ENCODE results near the gene DTNB.
"Not testable (repeated sequence)": the region's sequence is repeated elsewhere in the genome, so short reads cannot be mapped to it uniquely, and the experiment has no call there.

Gene DTNB

DNA sequence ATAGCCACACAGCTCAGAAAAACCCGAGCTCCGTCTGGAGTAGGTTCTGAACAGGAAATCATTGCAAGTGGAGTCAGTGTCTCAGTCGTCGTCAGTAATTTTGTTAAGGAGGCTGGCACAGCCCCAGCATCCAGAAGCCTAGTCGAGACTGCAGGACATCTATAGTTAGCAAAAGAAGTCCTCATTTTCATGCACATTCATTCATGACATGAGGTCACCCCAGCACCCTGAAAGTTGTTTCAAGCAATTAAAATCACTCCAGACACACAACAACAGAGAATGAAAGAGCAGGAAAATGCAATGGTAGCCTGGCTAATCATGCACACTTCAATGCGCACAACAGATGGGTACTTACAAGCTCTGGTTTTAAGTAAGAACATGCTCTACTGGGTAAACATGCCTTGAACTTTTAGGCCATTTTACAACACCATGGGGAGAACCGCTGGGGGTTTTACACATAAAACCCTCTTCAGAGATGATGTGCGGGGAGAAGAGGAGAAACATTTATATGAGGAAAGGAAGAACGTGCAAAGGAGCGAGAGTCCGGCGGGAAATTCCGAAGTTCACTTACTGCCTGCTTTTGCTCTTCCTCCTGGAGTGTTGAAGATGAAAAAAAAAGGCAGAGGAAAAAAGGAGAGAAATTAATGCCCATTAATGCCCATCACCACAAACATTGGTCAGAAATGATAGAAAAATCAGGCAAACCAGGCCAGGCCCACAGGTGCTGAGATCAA, 254.3 kb downstream of the DTNB start:
- no peak for DNase-seq (ENCODE audit: low spot score)

GRCh38 chr2:25417715-25418369, 255.5 kb downstream of the DTNB start:
- no peak for DNase-seq (ENCODE audit: low spot score)

DNA sequence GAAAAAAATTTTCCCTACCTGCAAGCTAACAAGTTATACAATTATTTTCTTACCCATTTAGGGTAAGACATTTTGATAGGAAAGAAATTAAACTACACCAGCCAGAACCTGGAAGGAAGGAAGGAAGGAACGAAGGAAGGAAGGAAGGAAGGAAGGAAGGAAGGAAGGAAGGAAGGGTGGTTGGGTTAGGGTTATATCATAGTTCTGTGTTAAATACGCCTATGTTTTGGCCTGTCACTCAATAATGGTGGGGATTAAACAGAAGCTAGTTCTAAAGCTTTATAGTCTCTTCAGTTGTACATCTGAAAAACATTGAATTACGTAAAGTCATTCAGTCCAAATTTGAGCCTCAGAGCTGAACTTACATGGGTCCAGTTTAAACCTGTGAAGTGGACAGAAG, 256.7 kb downstream of the DTNB start:
- DNase-seq (ENCODE audit: low spot score) = no peak

GRCh38 chr2:25414781-25415180, 258.6 kb downstream of the DTNB start:
- no peak for DNase-seq (ENCODE audit: low spot score)

GRCh38 chr2:25413409-25413808, 260.0 kb downstream of the DTNB start:
- DNase-seq (ENCODE audit: low spot score) = not testable (repeated sequence)

DNA sequence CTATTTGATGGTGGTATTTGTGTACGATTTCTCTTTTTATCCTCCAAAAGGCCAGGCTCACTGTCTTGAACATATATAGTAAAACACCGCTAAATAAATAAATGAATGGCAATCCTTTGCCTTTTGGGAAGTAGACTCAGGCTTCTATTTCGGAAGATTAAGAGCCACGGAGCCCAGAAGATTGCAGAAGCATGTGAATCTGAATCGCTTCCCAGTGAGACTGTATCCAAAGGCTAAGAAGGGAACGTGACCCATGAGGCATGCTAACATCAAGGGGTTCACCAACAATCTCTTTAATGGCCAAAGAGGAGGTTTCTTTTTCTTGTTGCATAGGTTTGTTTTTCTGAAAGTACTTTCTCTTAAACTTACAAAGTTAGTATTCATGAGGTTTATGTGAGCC, 261.6 kb downstream of the DTNB start:
- DNase-seq (ENCODE audit: low spot score) = no peak

DNA sequence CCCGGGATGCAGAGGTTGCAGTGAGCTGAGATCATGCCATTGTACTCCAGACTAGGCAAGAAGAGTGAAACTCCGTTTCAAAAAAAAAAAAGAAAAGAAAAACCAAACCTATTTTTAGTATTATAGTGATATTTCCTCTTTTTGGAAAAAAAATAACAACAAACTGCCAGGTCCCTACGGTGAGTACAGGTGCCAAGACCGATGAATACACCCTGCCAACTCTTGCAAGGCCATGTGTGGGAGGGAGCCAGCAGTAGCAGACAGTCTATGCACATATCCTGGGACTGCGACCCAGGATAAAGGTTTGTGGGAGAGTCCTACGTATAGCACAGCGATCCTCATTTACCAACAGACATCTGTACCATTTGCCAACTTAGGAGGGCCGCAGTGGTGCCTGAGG, 262.1 kb downstream of the DTNB start:
- no peak for DNase-seq (ENCODE audit: low spot score)

GRCh38 chr2:25410370-25410769, 263.0 kb downstream of the DTNB start:
- no peak for DNase-seq (ENCODE audit: low spot score)

- no peak for DNase-seq (ENCODE audit: low spot score)
These were observed 263.9 kb downstream of the DTNB start for GRCh38 chr2:25409468-25409867.

DNA sequence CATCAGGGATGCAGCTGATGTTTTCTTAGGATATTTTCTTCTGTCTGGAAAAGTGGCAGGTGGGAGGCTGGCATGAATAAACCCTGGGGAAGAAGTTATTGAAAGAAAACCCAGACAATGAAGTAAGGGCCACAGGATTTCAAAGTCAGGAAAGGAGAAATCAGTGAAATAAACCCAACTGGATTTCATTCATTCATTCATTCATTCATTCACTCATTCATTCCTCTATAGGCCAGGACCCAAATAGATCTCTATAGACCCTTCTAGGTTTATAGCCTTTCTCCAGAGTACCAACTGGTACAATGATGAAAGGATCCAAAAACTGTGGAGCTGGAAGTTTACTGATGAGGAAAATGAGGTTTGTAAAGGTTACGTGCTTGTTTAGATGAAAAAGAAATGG, 264.3 kb downstream of the DTNB start:
- no peak for DNase-seq (ENCODE audit: low spot score)

DNA sequence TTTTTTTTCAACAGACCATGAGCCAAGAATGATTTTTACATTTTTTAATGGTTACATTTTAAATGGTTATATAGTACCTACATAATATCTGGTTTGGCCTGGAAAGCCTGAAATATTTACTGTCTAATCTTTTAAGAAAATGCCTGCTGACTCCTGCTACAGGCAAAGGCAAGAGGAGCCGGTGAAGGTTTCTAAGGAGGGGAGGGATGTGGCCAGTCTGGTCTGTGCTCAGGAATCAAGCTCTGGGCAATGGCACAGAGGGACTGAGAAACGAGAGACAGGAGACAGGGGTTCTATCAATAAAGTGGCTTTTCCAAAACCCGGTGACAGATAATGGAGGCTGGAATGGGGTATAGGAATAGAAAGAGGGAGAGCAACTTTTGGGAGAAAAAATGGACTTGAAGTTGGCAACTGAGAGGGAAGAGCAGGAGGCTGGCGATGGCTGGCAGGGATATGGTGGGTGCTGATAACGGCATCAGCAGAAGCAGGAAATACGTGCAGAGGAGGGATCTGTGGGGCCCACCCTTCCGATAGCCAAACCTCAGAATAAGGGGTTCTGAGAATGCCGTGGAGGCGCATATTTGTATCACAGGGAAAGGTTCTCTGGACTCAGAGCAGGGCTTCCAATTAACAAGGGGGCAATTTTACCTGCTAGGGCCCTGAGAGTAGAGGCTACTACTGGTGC, 267.6 kb downstream of the DTNB start:
- DNase-seq (ENCODE audit: low spot score) = no peak

- not testable (repeated sequence) for DNase-seq (ENCODE audit: low spot score)
These were observed 270.1 kb downstream of the DTNB start for GRCh38 chr2:25403120-25403760.

GRCh38 chr2:25402477-25402876, 270.9 kb downstream of the DTNB start:
- DNase-seq (ENCODE audit: low spot score) = no peak

DNA sequence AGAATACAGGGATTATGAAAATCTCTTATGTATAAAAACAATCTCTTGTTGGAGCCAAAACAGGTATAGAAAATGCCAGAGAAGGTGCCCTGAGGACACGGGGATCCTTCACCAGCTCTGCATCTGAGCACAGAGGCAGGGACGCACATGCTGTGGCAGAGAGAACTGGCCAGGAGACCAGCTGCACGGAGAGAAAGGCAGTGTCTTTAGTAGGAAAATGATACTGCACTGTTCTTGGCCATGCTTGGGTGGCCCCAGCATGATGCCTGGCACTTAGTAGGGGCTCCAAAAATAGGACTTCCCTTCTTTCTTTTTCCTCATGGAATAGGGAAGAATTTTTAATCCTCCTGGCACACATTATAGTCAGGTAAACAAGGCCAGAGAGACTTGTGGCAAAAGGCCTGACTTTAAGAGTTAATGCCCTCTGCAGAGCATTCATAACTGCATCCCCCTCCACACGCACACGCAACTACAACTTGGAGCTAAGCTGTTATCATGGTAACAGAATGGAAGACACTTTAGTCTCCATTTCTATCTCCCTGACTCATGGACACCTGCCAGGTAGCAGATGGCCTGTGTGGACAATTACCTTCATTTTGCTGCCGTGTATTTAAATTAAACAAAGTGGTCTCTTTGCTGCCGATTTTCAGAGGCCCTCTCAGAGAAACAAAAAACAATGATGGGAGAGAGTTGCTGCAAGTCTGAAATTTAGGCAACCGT, 271.9 kb downstream of the DTNB start:
- no peak for DNase-seq (ENCODE audit: low spot score)

- no peak for DNase-seq (ENCODE audit: low spot score)
These were observed 272.7 kb downstream of the DTNB start for GRCh38 chr2:25400576-25401216.

DNA sequence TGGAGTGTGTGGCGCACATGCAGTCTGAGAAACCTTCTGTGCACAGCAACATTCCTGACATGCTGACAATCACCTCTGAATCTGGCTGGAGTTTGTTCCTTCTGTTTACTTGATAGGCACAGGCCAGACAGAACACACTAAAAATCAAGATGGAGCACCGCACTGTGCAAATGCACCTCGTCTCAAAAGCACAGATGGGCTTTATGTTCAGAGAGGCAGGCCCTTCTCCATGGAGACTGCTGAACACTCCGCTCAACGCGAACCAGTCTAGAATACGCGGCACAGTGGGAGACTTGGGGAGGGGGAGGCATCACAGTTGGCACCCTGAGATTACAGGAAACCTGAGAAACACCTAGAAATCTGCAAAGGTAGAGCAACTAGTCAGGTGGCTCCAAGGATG, 273.2 kb downstream of the DTNB start:
- no peak for DNase-seq (ENCODE audit: low spot score)

- DNase-seq (ENCODE audit: low spot score) = no peak
These were observed 274.8 kb downstream of the DTNB start for GRCh38 chr2:25398534-25398933.

GRCh38 chr2:25397777-25398176, 275.6 kb downstream of the DTNB start:
- no peak for DNase-seq (ENCODE audit: low spot score)

DNA sequence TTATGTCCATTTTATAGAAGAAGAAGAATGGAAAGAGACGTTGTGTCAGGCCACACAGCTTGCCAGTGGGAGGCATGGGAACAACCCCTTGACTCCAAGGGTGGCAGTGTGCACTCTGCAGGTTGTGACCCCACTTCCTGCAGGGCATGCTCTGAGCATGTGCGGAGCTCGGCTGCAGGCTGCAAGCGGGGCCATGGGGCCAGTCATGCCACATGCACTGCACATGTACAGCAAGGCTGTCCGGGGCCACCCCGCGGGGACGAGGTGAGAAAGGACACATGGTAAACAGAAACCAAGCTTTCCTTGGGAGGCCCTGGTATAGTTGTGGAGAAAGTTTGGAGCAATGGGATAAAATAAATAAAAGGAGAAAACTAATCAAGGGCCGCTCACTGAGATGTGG, 284.2 kb downstream of the DTNB start:
- no peak for DNase-seq (ENCODE audit: low spot score)

GRCh38 chr2:25388491-25388890, 284.9 kb downstream of the DTNB start:
- DNase-seq (ENCODE audit: low spot score) = no peak

DNA sequence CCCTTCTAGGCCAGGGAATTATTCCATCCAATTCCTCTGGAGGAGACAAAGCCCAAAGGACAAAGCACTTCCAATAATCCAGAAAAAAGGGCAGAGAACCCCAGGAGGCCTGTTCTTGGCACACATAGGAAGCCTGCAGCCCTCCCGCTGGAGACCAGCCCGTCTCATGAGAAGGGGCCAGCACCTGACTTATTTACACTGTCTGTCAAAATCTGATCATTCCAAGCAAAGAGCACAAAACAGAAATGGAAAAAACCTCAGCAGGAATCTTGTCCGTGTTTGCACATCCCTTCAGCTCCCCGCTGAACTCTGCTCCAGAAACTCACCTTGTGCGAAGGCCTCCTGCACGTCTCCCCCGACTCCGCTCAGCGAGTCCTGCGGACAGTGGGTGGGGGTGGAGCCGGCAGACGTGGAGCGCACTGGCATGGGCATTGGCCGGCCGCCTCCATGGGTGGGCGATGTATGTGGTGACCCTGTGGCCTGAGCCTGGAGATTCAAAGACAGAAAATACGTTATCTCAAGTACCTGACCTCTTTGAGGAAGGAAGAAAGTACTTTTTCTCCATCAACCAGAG, 285.4 kb downstream of the DTNB start:
- DNase-seq (ENCODE audit: low spot score) = no peak

Data from AG08396 (cell line).